OCI-LY1 (cell line): ENCODE data around the gene PPP2R3B.

Experiments used
- H2AFZ ChIP-seq: fragments of 200-600 bp; sonication (generic), shearing (Covaris generic); 2 replicates; pipeline ENCODE4 v1.6.0; 2014; ENCODE audit warnings: antibody characterized with exemption, mild to moderate bottlenecking, low read length
- H3F3A ChIP-seq: fragments of 200-600 bp; sonication (generic), shearing (Covaris generic); 2 replicates; pipeline ENCODE4 v1.6.0; 2014; ENCODE audit warnings: mild to moderate bottlenecking, antibody characterized with exemption, low read length, moderate library complexity; ENCODE audit not compliant: insufficient read depth
- H3K27ac ChIP-seq: fragments of 200-600 bp; sonication (generic); 2 replicates; pipeline ENCODE4 v1.5.1; 2014; ENCODE audit warnings: low read length, mixed run types, mild to moderate bottlenecking, low read depth; ENCODE audit not compliant: poor library complexity, severe bottlenecking
- H3K27me3 ChIP-seq: fragments of 200-600 bp; sonication (generic); 2 replicates; pipeline ENCODE4 v1.6.0; 2014; ENCODE audit warnings: antibody characterized with exemption, mild to moderate bottlenecking, low read length, moderate library complexity; ENCODE audit not compliant: insufficient read depth
- H3K36me3 ChIP-seq: fragments of 200-600 bp; sonication (generic); 2 replicates; pipeline ENCODE4 v1.6.1; 2014; ENCODE audit warnings: mild to moderate bottlenecking, antibody characterized with exemption, low read length, moderate library complexity, mixed read lengths; ENCODE audit not compliant: insufficient read depth
- H3K4me1 ChIP-seq: fragments of 200-600 bp; sonication (generic); 2 replicates; pipeline ENCODE4 v1.5.1; 2014; ENCODE audit warnings: mild to moderate bottlenecking, low read length, moderate library complexity; ENCODE audit not compliant: insufficient read depth, severe bottlenecking
- H3K4me2 ChIP-seq: fragments of 200-600 bp; sonication (generic), shearing (Covaris generic); 2 replicates; pipeline ENCODE4 v1.6.1; 2014; ENCODE audit warnings: low read length
- H3K4me3 ChIP-seq: fragments of 200-600 bp; sonication (generic); 2 replicates; pipeline ENCODE4 v1.5.1; 2014; ENCODE audit warnings: low read length, low read depth, mild to moderate bottlenecking, mixed read lengths; ENCODE audit not compliant: poor library complexity, severe bottlenecking
- H3K79me2 ChIP-seq: fragments of 200-600 bp; shearing (Covaris generic); 2 replicates; pipeline ENCODE4 v1.6.1; 2016; ENCODE audit warnings: mixed run types, low read length, mixed read lengths; ENCODE audit not compliant: insufficient read depth
- H3K9ac ChIP-seq: fragments of 200-600 bp; sonication (generic), shearing (Covaris generic); 2 replicates; pipeline ENCODE4 v1.6.1; 2014; ENCODE audit warnings: mild to moderate bottlenecking, low read length, mixed read lengths
- H3K9me2 ChIP-seq: fragments of 200-600 bp; sonication (generic), shearing (Covaris generic); 2 replicates; pipeline ENCODE4 v1.6.1; 2014; ENCODE audit warnings: low read depth, mild to moderate bottlenecking, low read length, mixed read lengths
- H3K9me3 ChIP-seq: fragments of 200-600 bp; shearing (Covaris generic); 2 replicates; pipeline ENCODE4 v1.6.1; 2014; ENCODE audit warnings: low read length, mixed read lengths
- H4K20me1 ChIP-seq: fragments of 200-600 bp; sonication (generic), shearing (Covaris generic); 2 replicates; pipeline ENCODE4 v1.6.0; 2016; ENCODE audit warnings: mild to moderate bottlenecking, low read length; ENCODE audit not compliant: insufficient read depth
- CTCF ChIP-seq: fragments of 200-600 bp; sonication (generic), shearing (Covaris generic); IDR thresholded peaks from 2 replicates; pipeline ENCODE4 v1.5.1; 2017; ENCODE audit warnings: mild to moderate bottlenecking, antibody characterized with exemption, low read length, moderate library complexity, mixed read lengths
- EZH2 ChIP-seq: fragments of 200-600 bp; sonication (generic), shearing (Covaris generic); IDR thresholded peaks from 2 replicates; pipeline ENCODE4 v1.8.0; 2017; ENCODE audit warnings: borderline replicate concordance, mixed run types, mild to moderate bottlenecking, antibody characterized with exemption, low read length, moderate library complexity, mixed read lengths

The PPP2R3B gene

GRCh38 chrX:337331-337831 is 49.3 kb downstream of the PPP2R3B start:
- H3K36me3 ChIP-seq: peaks cover 84% of the 10 kb centered on the region
- no peak for TF ChIP-seq CTCF
- TF ChIP-seq EZH2: no peak
- no peaks in the 10 kb centered on the region for H3K9me3 ChIP-seq
- no peaks in the 10 kb centered on the region for H3F3A ChIP-seq
- no peak overlapping the region for H3K27ac ChIP-seq
- H2AFZ ChIP-seq: no peak overlapping the region
- no peak overlapping the region for H3K4me3 ChIP-seq
- no peaks in the 10 kb centered on the region for H3K27me3 ChIP-seq
- H3K79me2 ChIP-seq: no peaks in the 10 kb centered on the region
- H4K20me1 ChIP-seq: no peaks in the 10 kb centered on the region
- no peak overlapping the region for H3K4me2 ChIP-seq
- H3K9me2 ChIP-seq: no peaks in the 10 kb centered on the region
- no peak overlapping the region for H3K9ac ChIP-seq
- no peaks in the 10 kb centered on the region for H3K4me1 ChIP-seq

- no peak overlapping the region for H2AFZ ChIP-seq
- TF ChIP-seq EZH2: no peak
- no peak for TF ChIP-seq CTCF
- H3K27ac ChIP-seq: no peak overlapping the region
- no peaks in the 10 kb centered on the region for H3F3A ChIP-seq
- no peaks in the 10 kb centered on the region for H4K20me1 ChIP-seq
- no peaks in the 10 kb centered on the region for H3K9me2 ChIP-seq
- H3K4me1 ChIP-seq: peaks cover 4% of the 10 kb centered on the region
- H3K79me2 ChIP-seq: no peaks in the 10 kb centered on the region
- no peak overlapping the region for H3K9ac ChIP-seq
- no peak overlapping the region for H3K4me2 ChIP-seq
- H3K9me3 ChIP-seq: no peaks in the 10 kb centered on the region
- H3K27me3 ChIP-seq: no peaks in the 10 kb centered on the region
- no peak overlapping the region for H3K4me3 ChIP-seq
- H3K36me3 ChIP-seq: peaks cover 74% of the 10 kb centered on the region
Observed at GRCh38 chrX:336227-336626, 50.5 kb downstream of the PPP2R3B start.

- no peak overlapping the region for H3K4me2 ChIP-seq
- TF ChIP-seq CTCF: no peak
- no peak overlapping the region for H3K27ac ChIP-seq
- no peak overlapping the region for H2AFZ ChIP-seq
- H3K79me2 ChIP-seq: no peaks in the 10 kb centered on the region
- no peaks in the 10 kb centered on the region for H3K9me2 ChIP-seq
- no peaks in the 10 kb centered on the region for H3K27me3 ChIP-seq
- H3K36me3 ChIP-seq: peaks cover 70% of the 10 kb centered on the region
- no peaks in the 10 kb centered on the region for H4K20me1 ChIP-seq
- peaks cover 4% of the 10 kb centered on the region for H3K4me1 ChIP-seq
- H3F3A ChIP-seq: no peaks in the 10 kb centered on the region
- no peaks in the 10 kb centered on the region for H3K9me3 ChIP-seq
- no peak overlapping the region for H3K9ac ChIP-seq
- no peak overlapping the region for H3K4me3 ChIP-seq
Observed at GRCh38 chrX:335758-336155, 51.0 kb downstream of the PPP2R3B start.
